IPS-15b (cell line): ENCODE measurements around the gene CXCL12.

Source experiments
- H3K27me3 ChIP-seq: one replicate; pipeline ENCODE4 v1.6.1; 2013; ENCODE audit warnings: low read length; ENCODE audit not compliant: control insufficient read depth, insufficient read depth
- H3K36me3 ChIP-seq: one replicate; pipeline ENCODE4 v1.6.1; 2013; ENCODE audit warnings: low read length; ENCODE audit not compliant: control insufficient read depth, insufficient read depth
- H3K4me1 ChIP-seq: one replicate; pipeline ENCODE4 v1.6.1; 2013; ENCODE audit warnings: mild to moderate bottlenecking, low read length; ENCODE audit not compliant: control insufficient read depth, insufficient read depth
- H3K4me3 ChIP-seq: one replicate; pipeline ENCODE4 v1.5.1; 2013; ENCODE audit warnings: low read depth, low read length
- H3K9ac ChIP-seq: one replicate; pipeline ENCODE4 v1.6.1; 2013; ENCODE audit warnings: low read depth, mild to moderate bottlenecking, low read length
- H3K9me3 ChIP-seq: one replicate; pipeline ENCODE4 v1.6.1; 2013; ENCODE audit warnings: mild to moderate bottlenecking, low read length; ENCODE audit not compliant: control insufficient read depth, insufficient read depth

CXCL12 gene

DNA sequence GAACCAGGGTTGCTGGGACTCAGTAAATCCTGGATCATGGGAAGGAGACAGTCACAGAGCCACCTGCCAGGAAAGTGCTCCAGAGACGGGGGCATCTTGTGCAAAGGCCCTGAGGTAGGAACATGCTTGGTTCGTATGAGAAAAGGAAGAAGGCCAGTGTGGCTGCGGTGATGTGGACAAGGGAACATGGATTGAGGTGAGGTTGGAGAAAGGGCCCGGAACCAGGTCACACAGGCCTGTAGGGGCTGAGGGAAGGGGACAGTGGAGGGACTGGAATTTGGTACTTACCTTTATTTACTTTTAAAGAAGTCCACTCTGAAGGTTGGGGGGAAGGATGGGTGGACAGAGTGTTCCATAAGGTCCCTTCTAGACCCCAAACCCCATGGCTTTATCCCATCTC, 32.9 kb upstream of the CXCL12 start:
- Histone ChIP-seq H3K27me3 (no peaks in the 10 kb centered on the region), H3K36me3 (no peaks in the 10 kb centered on the region), H3K9me3 (no peaks in the 10 kb centered on the region), H3K4me1 (no peaks in the 10 kb centered on the region), H3K4me3 (no peak overlapping the region), H3K9ac (no peak overlapping the region)

GRCh38 chr10:44416936-44417335, 32.0 kb upstream of the CXCL12 start:
- H3K36me3 ChIP-seq = no peaks in the 10 kb centered on the region
- no peak overlapping the region for H3K4me3 ChIP-seq
- no peak overlapping the region for H3K9ac ChIP-seq
- no peaks in the 10 kb centered on the region for H3K4me1 ChIP-seq
- no peaks in the 10 kb centered on the region for H3K9me3 ChIP-seq
- H3K27me3 ChIP-seq = no peaks in the 10 kb centered on the region

DNA sequence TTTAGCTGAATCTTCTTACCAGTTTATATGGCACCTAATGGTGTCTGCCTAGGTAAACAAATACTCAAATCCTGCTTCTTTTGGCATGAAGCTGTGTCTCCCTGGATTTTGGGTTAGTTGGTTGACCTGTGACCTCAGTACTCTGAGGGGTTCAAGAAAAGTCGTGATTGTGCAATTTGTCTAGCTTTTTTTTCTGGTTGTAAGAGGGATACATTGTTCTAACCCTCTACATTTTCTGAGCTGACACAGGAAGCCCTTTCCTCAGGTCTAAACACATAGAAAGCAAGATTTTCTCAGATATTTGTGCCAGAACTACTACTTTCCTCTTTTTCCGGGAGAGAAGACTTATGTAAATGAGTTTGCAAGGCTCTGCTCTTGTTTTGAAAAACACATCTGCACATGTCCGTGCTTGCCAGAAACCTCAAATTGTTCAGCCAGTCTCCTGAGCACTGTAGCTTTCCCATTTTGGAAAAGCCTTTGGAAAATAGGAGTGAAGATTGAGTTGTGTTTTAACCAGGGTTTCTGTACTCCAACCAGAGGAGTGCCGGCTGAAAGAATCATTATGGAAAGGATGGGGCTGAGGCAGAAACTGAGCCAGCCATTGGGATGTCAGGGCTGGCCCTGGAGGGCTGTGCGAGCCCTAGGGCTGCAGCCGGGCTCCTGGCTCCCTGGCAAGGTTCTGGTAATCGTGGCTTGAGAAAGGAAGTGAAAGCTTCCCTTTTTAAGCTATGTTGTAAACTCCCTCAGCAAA, 31.3 kb upstream of the CXCL12 start:
- Histone ChIP-seq H3K36me3 (no peaks in the 10 kb centered on the region), H3K4me3 (no peak overlapping the region), H3K4me1 (no peaks in the 10 kb centered on the region), H3K9me3 (no peaks in the 10 kb centered on the region), H3K27me3 (no peaks in the 10 kb centered on the region), H3K9ac (no peak overlapping the region)

DNA sequence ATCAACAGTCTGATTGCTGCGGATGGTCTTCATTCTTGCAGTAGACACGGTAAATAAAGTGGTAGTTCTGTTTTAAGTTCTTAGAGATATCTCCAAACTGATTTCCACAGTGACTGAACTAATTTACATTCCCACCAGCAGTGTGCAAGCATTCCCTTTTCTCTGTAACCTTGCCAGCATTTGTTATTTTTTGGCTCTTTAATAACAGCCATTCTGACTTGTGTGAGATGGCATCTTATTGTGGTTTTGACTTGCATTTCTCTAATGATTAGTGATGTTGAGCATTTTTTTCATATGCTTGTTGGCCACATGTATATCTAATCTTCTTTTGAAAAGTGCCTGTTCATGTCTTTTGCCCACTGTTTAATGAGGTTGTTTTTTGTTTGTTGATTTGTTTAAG, 30.2 kb upstream of the CXCL12 start:
- no peak overlapping the region for H3K9ac ChIP-seq
- no peaks in the 10 kb centered on the region for H3K4me1 ChIP-seq
- H3K27me3 ChIP-seq = no peaks in the 10 kb centered on the region
- H3K9me3 ChIP-seq = no peaks in the 10 kb centered on the region
- H3K36me3 ChIP-seq = no peaks in the 10 kb centered on the region
- no peak overlapping the region for H3K4me3 ChIP-seq

GRCh38 chr10:44413416-44413815, 28.5 kb upstream of the CXCL12 start:
- Histone ChIP-seq H3K4me1 (no peaks in the 10 kb centered on the region), H3K36me3 (no peaks in the 10 kb centered on the region), H3K9me3 (no peaks in the 10 kb centered on the region), H3K4me3 (no peak overlapping the region), H3K9ac (no peak overlapping the region), H3K27me3 (no peaks in the 10 kb centered on the region)

GRCh38 chr10:44411251-44411650, 26.4 kb upstream of the CXCL12 start:
- Histone ChIP-seq H3K27me3 (no peaks in the 10 kb centered on the region), H3K4me3 (no peak overlapping the region), H3K9me3 (no peaks in the 10 kb centered on the region), H3K36me3 (no peaks in the 10 kb centered on the region), H3K4me1 (no peaks in the 10 kb centered on the region), H3K9ac (no peak overlapping the region)

GRCh38 chr10:44404741-44405437, 20.0 kb upstream of the CXCL12 start:
- H3K27me3 ChIP-seq = no peaks in the 10 kb centered on the region
- H3K4me1 ChIP-seq = peaks cover 7% of the 10 kb centered on the region
- H3K36me3 ChIP-seq = no peaks in the 10 kb centered on the region

DNA sequence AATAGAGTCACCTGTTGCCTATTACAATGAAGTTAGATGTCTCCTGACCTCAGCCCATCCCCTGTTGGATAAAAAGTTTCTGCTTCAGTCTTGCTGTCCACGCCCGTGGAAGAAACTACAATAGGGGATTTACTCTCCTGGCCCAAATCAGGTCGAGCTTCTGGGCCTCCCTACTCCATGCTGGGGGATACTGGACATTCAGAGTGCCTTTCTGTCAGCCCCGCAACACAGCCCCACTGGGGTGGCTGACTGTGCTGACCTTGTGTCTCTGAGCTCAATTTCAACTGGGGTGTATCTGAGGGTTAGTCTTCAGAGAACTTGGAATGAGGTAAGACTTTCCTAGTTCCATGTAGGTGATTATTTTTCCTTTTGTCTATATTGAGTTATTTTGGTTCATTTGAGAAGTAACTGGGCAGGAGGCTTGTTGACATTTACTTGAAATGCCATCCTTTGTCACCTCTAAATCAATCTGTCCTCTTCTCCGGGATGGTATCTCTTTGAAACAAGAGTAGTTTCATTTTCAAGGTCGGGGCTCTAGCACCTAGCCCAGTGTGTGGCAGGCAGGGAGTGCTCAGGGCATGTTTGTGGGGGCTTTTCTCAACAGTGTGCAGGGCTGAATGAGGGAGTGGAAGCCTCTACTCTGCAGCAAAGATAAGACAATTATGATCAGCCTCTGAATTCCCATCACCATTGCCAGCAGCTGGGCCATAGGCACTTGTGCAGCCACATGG, 17.7 kb upstream of the CXCL12 start:
- Histone ChIP-seq H3K4me3 (no peak overlapping the region), H3K9ac (no peak overlapping the region), H3K27me3 (no peaks in the 10 kb centered on the region), H3K36me3 (no peaks in the 10 kb centered on the region), H3K4me1 (peaks cover 21% of the 10 kb centered on the region), H3K9me3 (no peaks in the 10 kb centered on the region)

More at GRCh38 chr10:44404741-44405437, 20.0 kb upstream of the CXCL12 start:
- no peak overlapping the region for H3K9ac ChIP-seq
- no peaks in the 10 kb centered on the region for H3K9me3 ChIP-seq
- H3K4me3 ChIP-seq = no peak overlapping the region

DNA sequence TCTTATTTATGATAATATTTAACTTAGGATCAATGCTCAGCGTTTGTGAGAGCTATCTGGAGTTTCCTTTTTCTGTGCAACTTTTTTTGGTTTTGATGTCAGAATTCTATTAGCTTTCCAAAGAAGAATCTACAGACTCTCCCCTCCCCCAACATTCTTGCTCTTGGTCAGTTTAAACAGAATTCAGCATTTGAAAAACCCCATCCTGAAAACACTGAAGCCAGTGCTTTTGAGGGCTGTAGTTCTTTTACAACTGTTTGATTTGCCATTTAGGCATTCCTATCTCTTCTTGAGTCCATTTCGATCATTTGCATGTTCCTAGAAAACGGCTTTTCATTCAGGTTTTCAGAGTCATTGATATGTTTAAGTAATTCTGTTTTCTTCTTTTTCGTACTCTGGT, 15.6 kb upstream of the CXCL12 start:
- Histone ChIP-seq H3K9me3 (no peaks in the 10 kb centered on the region), H3K27me3 (no peaks in the 10 kb centered on the region), H3K4me1 (peaks cover 21% of the 10 kb centered on the region), H3K9ac (no peak overlapping the region), H3K36me3 (no peaks in the 10 kb centered on the region), H3K4me3 (no peak overlapping the region)

- Histone ChIP-seq H3K36me3 (no peaks in the 10 kb centered on the region), H3K4me3 (no peak overlapping the region), H3K9ac (no peak overlapping the region), H3K9me3 (no peaks in the 10 kb centered on the region), H3K4me1 (peaks cover 21% of the 10 kb centered on the region), H3K27me3 (no peaks in the 10 kb centered on the region)
Measured at GRCh38 chr10:44399659-44400451, 15.0 kb upstream of the CXCL12 start.
